Activated CD8-positive, alpha-beta memory T cell treated with anti-CD3 and anti-CD28 coated beads, Interleukin-2, amount 50 U/mL, for 24 hours (primary cell): Measurements from ENCODE around the gene VEGFA.

Experiments used
- DNase-seq: peaks from one replicate; pipeline ENCODE4 v3.0.0-alpha.2; 2020; ENCODE audit errors: extremely low read depth

VEGFA gene

DNA sequence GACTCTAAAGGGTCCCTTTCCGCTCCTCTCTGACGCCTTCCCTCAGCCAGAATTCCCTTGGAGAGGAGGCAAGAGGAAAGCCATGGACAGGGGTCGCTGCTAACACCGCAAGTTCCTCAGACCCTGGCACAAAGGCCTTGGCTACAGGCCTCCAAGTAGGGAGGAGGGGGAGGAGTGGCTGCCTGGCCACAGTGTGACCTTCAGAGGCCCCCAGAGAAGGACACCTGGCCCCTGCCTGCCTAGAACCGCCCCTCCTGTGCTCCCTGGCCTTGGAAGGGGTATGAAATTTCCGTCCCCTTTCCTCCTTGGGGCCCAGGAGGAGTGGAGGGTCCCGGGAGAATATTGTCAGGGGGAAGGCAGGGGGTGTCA, 2.7 kb downstream of the VEGFA start:
- no peak for DNase-seq

DNA sequence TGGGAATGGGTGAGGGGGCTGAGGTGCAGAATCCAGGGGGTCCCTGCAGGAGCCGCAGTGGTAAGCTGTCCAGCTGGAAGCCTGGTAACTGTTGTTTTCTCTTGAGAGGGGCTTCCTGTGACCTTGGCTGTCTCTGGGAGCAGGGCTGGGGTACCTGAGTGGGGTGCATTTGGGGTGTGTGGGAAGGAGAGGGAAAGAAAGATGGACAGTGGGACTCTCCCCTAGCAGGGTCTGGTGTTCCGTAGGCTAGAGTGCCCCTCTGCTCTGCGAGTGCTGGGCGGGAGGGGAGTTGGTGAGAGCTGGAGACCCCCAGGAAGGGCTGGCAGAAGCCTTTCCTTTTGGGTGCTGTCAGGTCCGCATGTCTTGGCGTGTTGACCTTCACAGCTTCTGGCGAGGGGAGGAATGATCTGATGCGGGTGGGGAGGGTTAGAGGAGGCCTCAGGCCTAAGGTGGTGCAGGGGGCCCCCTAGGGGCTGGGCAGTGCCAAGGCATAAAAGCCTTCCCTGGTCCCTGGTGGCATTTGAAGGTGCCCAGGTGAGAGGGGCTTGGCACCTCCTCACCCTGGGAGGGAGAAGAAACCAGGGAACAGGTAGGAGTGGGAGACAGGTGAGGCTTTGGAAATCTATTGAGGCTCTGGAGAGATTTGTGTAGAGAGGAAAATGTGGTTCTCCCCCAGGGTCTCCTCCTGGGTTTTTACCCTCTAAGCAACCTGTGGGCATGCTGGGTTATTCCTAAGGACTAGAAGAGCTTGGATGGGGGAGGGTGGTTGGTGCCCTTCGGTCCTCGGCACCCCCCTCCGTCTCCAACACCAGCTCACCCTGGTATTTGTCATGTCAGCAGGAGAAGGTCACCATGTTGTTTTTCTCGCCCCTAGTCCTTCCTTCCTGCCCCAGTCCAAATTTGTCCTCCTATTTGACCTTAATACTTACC, 3.3 kb downstream of the VEGFA start:
- DNase-seq, result no peak

DNA sequence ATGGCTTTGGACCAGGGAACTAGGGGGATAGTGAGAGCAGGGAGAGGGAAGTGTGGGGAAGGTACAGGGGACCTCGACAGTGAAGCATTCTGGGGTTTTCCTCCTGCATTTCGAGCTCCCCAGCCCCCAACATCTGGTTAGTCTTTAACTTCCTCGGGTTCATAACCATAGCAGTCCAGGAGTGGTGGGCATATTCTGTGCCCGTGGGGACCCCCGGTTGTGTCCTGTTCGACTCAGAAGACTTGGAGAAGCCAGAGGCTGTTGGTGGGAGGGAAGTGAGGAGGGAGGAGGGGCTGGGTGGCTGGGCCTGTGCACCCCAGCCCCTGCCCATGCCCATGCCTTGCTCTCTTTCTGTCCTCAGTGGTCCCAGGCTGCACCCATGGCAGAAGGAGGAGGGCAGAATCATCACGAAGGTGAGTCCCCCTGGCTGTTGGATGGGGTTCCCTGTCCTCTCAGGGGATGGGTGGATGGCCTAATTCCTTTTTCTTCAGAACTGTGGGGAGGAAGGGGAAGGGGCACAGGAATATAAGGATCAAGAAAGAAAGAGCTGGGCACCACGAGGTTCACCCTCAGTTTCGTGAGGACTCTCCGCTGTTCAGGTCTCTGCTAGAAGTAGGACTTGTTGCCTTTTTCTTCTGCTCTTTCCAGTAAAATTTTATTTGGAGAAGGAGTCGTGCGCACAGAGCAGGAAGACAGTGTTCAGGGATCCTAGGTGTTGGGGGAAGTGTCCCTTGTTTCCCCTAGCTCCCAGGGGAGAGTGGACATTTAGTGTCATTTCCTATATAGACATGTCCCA, 4.2 kb downstream of the VEGFA start:
- DNase-seq, result no peak

DNA sequence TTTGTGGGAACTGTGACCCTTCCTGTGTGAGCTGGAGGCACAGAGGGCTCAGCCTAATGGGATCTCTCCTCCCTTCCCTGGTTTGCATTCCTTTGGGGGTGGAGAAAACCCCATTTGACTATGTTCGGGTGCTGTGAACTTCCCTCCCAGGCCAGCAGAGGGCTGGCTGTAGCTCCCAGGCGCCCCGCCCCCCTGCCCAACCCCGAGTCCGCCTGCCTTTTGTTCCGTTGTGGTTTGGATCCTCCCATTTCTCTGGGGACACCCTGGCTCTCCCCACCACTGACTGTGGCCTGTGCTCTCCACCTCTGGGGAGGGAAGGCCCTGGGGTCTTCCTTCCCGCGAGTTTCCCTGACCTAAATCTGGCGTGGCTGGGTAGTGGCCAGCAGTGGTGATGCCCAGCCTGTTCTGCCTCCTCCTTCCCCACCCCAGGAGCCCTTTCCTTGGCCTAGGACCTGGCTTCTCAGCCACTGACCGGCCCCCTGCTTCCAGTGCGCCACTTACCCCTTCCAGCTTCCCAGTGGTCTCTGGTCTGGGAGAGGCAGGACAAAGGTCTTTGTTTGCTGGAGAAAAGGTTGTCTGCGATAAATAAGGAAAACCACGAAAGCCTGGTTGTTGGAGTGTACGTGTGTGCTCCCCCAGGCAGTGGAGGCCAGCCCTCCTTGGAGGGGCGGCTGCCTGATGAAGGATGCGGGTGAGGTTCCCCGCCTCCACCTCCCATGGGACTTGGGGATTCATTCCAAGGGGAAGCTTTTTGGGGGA, 4.9 kb downstream of the VEGFA start:
- DNase-seq, result no peak

DNA sequence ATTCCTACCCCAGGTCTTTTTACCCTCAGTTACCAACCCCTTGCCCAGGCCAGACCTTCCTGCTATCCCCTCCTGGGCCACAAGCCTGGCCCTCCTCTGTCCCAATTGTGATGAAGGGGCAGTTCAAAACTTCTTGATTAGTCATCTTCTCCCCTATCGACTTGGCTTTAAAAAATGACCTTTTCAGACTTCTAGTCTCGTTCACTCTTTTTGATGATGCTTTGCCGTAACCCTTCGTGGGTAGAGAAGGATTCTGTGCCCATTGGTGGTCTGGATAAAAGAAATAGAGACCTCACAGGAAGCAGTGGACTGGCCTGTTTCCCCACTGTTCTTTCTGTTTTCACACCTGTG, 5.5 kb downstream of the VEGFA start:
- DNase-seq, result no peak

DNA sequence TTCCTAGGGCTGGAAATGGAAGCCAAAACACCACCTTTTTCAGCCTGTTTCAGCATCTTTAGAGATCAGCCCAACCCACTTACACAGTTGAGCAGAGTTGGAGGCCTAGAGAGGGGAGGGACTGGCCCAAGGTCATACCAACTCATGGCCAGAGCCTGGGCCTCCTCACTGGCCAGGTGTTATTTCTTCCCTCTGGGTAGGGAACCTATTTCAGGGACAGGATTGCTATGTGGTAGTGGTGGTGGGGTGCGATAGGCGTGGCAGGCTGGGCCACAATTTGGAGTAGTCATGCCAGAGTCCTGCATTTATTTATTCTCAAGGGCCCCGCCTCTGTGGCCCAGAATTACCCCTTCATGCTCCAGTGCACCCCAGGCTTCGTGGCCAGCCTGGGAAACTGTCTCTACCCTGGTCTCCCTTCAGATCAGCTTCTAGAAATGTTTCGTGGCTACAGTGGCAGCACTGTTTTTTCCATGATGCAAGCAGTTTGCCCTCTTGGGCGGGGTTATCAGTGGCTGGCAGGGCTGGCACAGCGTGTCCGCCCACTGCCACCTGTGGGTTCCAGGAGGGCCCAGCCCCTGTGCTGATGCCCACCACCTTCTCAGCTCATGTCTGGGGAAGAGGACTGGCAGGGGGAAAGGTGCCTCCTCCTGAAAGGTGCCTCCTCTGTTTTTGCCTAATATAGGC, 6.2 kb downstream of the VEGFA start:
- no peak for DNase-seq

DNA sequence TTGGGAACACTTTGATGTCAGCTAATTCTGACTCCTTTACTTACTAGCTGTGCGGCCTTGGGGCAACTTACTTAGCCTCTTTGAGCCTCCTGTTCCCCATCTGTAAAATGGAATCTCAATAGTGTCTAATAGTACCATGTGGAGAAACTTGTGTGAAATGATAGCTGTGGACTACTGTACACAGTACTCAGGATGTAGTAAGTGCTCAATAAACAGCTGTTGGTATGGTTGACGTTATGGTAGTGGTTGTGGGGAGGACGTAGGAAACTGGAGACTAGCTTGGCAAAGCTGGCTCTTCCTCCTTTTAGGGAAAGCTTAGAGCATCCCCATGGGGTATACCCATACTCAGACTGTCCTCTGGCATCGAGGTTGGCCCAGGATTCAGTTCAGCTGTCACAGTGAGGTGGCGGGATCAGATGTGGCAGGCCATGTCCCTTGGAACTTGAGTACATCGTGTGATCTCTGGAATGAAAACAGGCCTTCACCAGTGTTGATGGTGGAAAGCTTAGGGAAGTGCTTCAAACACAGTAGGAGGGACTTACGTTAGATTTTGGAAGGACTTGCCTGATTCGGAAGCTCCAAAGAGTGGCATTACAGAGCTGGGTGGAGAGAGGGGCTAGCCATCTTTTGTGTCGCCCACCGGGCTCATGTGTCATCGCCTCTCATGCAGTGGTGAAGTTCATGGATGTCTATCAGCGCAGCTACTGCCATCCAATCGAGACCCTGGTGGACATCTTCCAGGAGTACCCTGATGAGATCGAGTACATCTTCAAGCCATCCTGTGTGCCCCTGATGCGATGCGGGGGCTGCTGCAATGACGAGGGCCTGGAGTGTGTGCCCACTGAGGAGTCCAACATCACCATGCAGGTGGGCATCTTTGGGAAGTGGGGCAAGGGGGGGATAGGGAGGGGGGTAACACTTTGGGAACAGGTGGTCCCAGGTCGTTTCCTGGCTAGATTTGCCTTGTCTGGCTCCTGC, 7.1 kb downstream of the VEGFA start:
- no peak for DNase-seq

DNA sequence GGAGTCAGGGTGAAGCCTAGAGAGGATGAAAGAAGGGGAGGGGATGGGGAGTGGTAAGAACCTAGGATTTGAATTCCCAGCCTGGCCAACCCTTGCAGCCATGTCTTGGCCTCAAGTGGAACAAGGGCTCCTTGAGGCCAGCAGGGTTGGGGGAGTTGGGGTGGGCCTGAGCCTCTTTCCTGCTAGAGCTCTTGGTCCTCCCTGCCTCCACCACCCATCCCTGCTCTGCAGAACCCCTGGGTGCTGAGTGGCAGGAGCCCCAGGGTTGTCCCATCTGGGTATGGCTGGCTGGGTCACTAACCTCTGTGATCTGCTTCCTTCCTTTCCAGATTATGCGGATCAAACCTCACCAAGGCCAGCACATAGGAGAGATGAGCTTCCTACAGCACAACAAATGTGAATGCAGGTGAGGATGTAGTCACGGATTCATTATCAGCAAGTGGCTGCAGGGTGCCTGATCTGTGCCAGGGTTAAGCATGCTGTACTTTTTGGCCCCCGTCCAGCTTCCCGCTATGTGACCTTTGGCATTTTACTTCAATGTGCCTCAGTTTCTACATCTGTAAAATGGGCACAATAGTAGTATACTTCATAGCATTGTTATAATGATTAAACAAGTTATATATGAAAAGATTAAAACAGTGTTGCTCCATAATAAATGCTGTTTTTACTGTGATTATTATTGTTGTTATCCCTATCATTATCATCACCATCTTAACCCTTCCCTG, 8.3 kb downstream of the VEGFA start:
- no peak for DNase-seq

DNA sequence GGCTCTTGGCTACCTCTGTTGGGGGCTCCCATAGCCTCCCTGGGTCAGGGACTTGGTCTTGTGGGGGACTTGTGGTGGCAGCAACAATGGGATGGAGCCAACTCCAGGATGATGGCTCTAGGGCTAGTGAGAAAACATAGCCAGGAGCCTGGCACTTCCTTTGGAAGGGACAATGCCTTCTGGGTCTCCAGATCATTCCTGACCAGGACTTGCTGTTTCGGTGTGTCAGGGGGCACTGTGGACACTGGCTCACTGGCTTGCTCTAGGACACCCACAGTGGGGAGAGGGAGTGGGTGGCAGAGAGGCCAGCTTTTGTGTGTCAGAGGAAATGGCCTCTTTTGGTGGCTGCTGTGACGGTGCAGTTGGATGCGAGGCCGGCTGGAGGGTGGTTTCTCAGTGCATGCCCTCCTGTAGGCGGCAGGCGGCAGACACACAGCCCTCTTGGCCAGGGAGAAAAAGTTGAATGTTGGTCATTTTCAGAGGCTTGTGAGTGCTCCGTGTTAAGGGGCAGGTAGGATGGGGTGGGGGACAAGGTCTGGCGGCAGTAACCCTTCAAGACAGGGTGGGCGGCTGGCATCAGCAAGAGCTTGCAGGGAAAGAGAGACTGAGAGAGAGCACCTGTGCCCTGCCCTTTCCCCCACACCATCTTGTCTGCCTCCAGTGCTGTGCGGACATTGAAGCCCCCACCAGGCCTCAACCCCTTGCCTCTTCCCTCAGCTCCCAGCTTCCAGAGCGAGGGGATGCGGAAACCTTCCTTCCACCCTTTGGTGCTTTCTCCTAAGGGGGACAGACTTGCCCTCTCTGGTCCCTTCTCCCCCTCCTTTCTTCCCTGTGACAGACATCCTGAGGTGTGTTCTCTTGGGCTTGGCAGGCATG, 9.2 kb downstream of the VEGFA start:
- no peak for DNase-seq

DNA sequence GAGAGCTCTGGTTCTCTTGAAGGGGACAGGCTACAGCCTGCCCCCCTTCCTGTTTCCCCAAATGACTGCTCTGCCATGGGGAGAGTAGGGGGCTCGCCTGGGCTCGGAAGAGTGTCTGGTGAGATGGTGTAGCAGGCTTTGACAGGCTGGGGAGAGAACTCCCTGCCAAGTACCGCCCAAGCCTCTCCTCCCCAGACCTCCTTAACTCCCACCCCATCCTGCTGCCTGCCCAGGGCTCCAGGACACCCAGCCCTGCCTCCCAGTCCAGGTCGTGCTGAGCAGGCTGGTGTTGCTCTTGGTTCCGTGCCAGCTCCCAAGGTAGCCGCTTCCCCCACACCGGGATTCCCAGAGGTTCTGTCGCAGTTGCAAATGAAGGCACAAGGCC, 9.8 kb downstream of the VEGFA start:
- DNase-seq, result no peak

DNA sequence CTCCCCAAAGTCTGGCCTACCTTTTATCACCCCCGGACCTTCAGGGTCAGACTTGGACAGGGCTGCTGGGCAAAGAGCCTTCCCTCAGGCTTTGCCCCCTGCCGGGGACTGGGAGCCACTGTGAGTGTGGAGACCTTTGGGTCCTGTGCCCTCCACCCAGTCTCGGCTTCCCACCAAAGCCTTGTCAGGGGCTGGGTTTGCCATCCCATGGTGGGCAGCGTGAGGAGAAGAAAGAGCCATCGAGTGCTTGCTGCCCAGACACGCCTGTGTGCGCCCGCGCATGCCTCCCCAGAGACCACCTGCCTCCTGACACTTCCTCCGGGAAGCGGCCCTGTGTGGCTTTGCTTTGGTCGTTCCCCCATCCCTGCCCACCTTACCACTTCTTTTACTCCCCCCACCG, 10.3 kb downstream of the VEGFA start:
- no peak for DNase-seq

DNA sequence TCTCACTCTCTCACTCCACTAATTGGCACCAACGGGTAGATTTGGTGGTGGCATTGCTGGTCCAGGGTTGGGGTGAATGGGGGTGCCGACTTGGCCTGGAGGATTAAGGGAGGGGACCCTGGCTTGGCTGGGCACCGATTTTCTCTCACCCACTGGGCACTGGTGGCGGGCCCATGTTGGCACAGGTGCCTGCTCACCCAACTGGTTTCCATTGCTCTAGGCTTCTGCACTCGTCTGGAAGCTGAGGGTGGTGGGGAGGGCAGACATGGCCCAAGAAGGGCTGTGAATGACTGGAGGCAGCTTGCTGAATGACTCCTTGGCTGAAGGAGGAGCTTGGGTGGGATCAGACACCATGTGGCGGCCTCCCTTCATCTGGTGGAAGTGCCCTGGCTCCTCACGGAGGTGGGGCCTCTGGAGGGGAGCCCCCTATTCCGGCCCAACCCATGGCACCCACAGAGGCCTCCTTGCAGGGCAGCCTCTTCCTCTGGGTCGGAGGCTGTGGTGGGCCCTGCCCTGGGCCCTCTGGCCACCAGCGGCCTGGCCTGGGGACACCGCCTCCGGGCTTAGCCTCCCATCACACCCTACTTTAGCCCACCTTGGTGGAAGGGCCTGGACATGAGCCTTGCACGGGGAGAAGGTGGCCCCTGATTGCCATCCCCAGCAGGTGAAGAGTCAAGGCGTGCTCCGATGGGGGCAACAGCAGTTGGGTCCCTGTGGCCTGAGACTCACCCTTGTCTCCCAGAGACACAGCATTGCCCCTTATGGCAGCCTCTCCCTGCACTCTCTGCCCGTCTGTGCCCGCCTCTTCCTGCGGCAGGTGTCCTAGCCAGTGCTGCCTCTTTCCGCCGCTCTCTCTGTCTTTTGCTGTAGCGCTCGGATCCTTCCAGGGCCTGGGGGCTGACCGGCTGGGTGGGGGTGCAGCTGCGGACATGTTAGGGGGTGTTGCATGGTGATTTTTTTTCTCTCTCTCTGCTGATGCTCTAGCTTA, 11.2 kb downstream of the VEGFA start:
- no peak for DNase-seq

DNA sequence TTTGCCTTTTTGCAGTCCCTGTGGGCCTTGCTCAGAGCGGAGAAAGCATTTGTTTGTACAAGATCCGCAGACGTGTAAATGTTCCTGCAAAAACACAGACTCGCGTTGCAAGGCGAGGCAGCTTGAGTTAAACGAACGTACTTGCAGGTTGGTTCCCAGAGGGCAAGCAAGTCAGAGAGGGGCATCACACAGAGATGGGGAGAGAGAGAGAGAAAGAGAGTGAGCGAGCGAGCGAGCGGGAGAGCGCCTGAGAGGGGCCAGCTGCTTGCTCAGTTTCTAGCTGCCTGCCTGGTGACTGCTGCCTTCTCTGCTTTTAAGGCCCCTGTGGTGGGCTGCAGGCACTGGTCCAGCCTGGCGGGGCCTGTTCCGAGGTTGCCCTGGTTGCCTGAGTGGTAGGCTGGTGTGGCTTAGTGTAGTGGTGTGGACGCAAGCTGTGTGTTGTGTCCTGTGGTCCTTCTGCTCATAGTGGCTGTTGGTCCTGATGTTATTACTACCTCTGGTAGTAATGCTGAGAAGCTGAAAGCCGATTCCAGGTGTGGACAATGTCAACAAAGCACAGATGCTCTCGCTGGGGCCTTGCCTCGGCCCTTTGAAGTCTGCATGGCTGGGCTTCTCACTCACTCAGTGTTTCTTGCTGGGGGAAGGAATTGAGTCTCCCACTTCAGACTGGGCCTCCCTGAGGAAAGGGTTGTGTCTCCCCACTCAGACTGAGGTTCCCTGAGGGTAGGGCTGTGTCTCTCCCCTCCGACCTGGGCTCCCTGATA, 12.1 kb downstream of the VEGFA start:
- DNase-seq, result no peak

DNA sequence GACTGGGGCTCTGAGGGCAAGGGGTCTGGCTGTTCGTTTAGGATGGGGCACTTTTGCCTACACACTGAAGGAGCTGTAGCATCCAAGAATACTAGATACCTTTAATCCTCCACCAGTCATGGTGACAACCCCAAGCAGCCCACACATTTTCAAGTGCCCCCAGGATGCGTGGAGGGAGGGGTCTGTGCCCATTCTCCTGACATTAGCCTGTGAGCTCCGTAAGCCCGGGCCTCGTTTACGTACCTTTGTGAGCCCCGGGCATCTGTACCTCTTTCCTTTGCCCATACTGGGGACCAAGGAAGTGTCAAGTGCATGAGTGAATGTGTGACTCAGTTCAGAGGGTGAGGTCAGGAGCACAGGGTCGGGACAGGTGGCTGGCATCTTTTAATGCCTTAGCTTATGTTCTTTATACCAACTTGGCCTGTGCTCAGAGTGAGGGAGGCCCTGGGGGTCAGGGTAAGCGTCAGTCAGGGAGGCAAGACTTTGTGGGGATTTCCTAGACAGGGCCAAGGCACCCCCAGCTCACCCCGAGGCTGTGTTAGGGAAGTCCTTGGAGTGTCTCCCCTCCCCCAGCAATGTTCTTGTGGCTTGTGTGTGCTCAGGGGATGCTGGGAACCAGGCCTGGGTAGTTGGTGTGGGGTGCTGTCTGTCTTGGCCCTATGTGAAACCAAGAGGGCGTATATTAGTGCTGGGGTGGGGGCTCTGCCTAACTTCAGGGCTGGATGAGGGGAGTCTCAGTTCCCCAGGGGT, 12.9 kb downstream of the VEGFA start:
- DNase-seq, result no peak

DNA sequence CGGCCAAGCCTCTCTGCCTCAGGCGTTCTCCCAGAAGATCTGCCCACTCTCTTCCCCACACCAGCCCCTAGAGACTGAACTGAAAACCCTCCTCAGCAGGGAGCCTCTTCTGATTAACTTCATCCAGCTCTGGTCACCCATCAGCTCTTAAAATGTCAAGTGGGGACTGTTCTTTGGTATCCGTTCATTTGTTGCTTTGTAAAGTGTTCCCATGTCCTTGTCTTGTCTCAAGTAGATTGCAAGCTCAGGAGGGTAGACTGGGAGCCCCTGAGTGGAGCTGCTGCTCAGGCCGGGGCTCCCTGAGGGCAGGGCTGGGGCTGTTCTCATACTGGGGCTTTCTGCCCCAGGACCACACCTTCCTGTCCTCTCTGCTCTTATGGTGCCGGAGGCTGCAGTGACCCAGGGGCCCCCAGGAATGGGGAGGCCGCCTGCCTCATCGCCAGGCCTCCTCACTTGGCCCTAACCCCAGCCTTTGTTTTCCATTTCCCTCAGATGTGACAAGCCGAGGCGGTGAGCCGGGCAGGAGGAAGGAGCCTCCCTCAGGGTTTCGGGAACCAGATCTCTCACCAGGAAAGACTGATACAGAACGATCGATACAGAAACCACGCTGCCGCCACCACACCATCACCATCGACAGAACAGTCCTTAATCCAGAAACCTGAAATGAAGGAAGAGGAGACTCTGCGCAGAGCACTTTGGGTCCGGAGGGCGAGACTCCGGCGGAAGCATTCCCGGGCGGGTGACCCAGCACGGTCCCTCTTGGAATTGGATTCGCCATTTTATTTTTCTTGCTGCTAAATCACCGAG, 14.2 kb downstream of the VEGFA start:
- no peak for DNase-seq
